K562 (cell line): ENCODE measurements around the gene RPL36AL. TPM values are rescaled to one million over a fixed set of nuclear protein-coding genes. Genes with fewer than 3 reads are reported as not detected.
A peak's percentile ranks its signal among the peaks of the same experiment; 100 is the strongest.

ENCODE experiments used
- ATAC-seq: fragments of 200-7000 bp; cut with Tn5 transposase; 3 replicates; pipeline ENCODE4 v1.9.1; 2020; ENCODE audit warnings: moderate library complexity
- BruUV-seq: library from RNA; stranded (reverse); fragments of 400-500 nt; replicated peaks from 2 replicates; lab custom pipeline; 2021; lab: Mats Ljungman, UMichigan
- CTCF ChIA-PET: fragments of 300-600 bp; formaldehyde crosslinking; extraction: SDS; loops from one replicate; lab custom pipeline; 2021; ENCODE audit warnings: low intra/inter-chr PET ratio; lab: Yijun Ruan, JAX
- POLR2A ChIA-PET: fragments of 300-600, 350-650 bp; sonication (Branson Sonifier 250); formaldehyde crosslinking; extraction: SDS; loops from one replicate; lab custom pipeline; 2021; ENCODE audit warnings: antibody characterized with exemption, inconsistent platforms; lab: Yijun Ruan, JAX
- DNase-seq, 4 experiments: peaks; one replicate each; pipeline versions ENCODE4 v3.0.0 to v3.0.0-alpha.2; 2011 to 2018; ENCODE audit warnings: low spot score in 3 of 4, mixed read lengths in 3 of 4; ENCODE audit errors: extremely low read depth in 1 of 4
- FAIRE-seq: peaks from 2 replicates; lab custom pipeline; 2011; peaks lifted over from hg19 to GRCh38; lab: Jason Lieb, UNC
- H2AFZ ChIP-seq: 2 replicates; pipeline ENCODE4 v1.6.0; 2011; ENCODE audit warnings: low read depth, low read length, control low read depth, inconsistent platforms
- H3K27ac ChIP-seq: fragments of 200-600 bp; 3 replicates; pipeline ENCODE4 v1.8.0; 2011; ENCODE audit warnings: low read depth, mild to moderate bottlenecking, control low read depth, inconsistent platforms, low read length, moderate library complexity, mixed read lengths; ENCODE audit errors: extremely low read depth
- H3K27me3 ChIP-seq, 2 experiments: fragments of 300-600 bp in 1 of 2; 2 replicates in 1 of 2; 3 replicates in 1 of 2; pipeline versions ENCODE4 v1.6.0 to v1.8.0; 2011; ENCODE audit warnings: inconsistent platforms in 2 of 2, low read length in 2 of 2, mild to moderate bottlenecking in 1 of 2, mixed read lengths in 1 of 2, moderate library complexity in 1 of 2; ENCODE audit not compliant: control insufficient read depth in 2 of 2, insufficient read depth in 2 of 2
- H3K36me3 ChIP-seq: fragments of 300-600 bp; 3 replicates; pipeline ENCODE4 v1.8.0; 2011; ENCODE audit warnings: mild to moderate bottlenecking, low read length, inconsistent platforms; ENCODE audit not compliant: control insufficient read depth, insufficient read depth
- H3K4me1 ChIP-seq, 2 experiments: fragments of 200-600 bp in 1 of 2; replicated peaks in 1 of 2; 2 replicates in 1 of 2; 3 replicates in 1 of 2; pipeline versions ENCODE4 v1.5.1 to v1.8.0; 2011; ENCODE audit warnings: inconsistent platforms in 2 of 2, low read length in 2 of 2, mild to moderate bottlenecking in 1 of 2, mixed read lengths in 1 of 2, moderate library complexity in 1 of 2; ENCODE audit not compliant: control insufficient read depth in 2 of 2, insufficient read depth in 2 of 2
- H3K4me2 ChIP-seq: 2 replicates; pipeline ENCODE4 v1.6.1; 2011; ENCODE audit warnings: low read length, control low read depth, inconsistent platforms, mixed read lengths; ENCODE audit not compliant: insufficient read depth
- H3K4me3 ChIP-seq: fragments of 200-600 bp; sonication (generic), shearing (Covaris generic); 2 replicates; pipeline ENCODE4 v1.5.1; 2016; ENCODE audit warnings: control low read depth, inconsistent platforms
- H3K79me2 ChIP-seq: fragments of 200-600 bp; 3 replicates; pipeline ENCODE4 v1.8.0; 2011; ENCODE audit warnings: low read length, inconsistent platforms; ENCODE audit not compliant: control insufficient read depth, insufficient read depth
- H3K9ac ChIP-seq, 2 experiments: 2 replicates each; pipeline versions ENCODE4 v1.6.0 to v1.6.1; 2011; ENCODE audit warnings: low read depth in 2 of 2, low read length in 2 of 2, control low read depth in 1 of 2, inconsistent platforms in 1 of 2, mild to moderate bottlenecking in 1 of 2, mixed read lengths in 1 of 2; ENCODE audit not compliant: insufficient read depth in 1 of 2
- H3K9me1 ChIP-seq: one replicate; pipeline ENCODE4 v1.6.0; 2011; ENCODE audit warnings: inconsistent platforms, mild to moderate bottlenecking, low read length, moderate library complexity; ENCODE audit not compliant: control insufficient read depth, insufficient read depth
- H3K9me3 ChIP-seq: replicated peaks from 2 replicates; pipeline ENCODE4 v1.5.1; 2011; ENCODE audit warnings: low read depth, low read length, inconsistent platforms; ENCODE audit not compliant: control insufficient read depth, insufficient read depth
- H4K20me1 ChIP-seq: replicated peaks from 2 replicates; pipeline ENCODE4 v1.6.1; 2011; ENCODE audit warnings: low read length, inconsistent platforms, mixed read lengths; ENCODE audit not compliant: control insufficient read depth, insufficient read depth
- HCFC1 ChIP-seq: IDR thresholded peaks from 2 replicates; pipeline ENCODE4 v1.6.1; 2012; ENCODE audit warnings: low read depth, low read length, improper control_type of control experiment
- HDAC3 ChIP-seq: fragments of 450-650 bp; IDR thresholded peaks from 2 replicates; pipeline ENCODE4 v1.6.1; 2018; ENCODE audit warnings: borderline replicate concordance, mild to moderate bottlenecking, moderate library complexity; ENCODE audit not compliant: partially characterized antibody
- HSF4 ChIP-seq: fragments of 250-450 bp; sonication (Bioruptor Pico); IDR thresholded peaks from 2 replicates; pipeline ENCODE4 v2.1.2; 2022; ENCODE audit warnings: mild to moderate bottlenecking, moderate library complexity, borderline replicate concordance
- KDM1A ChIP-seq, 2 experiments: fragments of 450-650 bp; IDR thresholded peaks; 2 replicates each; pipeline ENCODE4 v1.6.1; 2016; ENCODE audit warnings: mild to moderate bottlenecking in 2 of 2
- NCOA6 ChIP-seq: fragments of 450-650 bp; IDR thresholded peaks from 2 replicates; pipeline ENCODE4 v1.6.1; 2017; ENCODE audit warnings: mild to moderate bottlenecking
- NEUROD1 ChIP-seq: fragments of 150-350 bp; IDR thresholded peaks from 2 replicates; pipeline ENCODE4 v1.6.1; 2014; ENCODE audit warnings: borderline replicate concordance, low read length, low read depth; ENCODE audit not compliant: partially characterized antibody
- POLR2A ChIP-seq: fragments of 450-650 bp; conservative IDR thresholded peaks from 2 replicates; pipeline ENCODE4 v1.6.1; 2016
- RBM25 ChIP-seq: fragments of 200-400 bp; formaldehyde crosslinking; IDR thresholded peaks from 2 replicates; pipeline ENCODE4 v1.6.1; 2018; ENCODE audit warnings: low read length, low read depth, moderate library complexity; ENCODE audit not compliant: severe bottlenecking
- RHOXF2B ChIP-seq: fragments of 250-450 bp; sonication (Bioruptor Pico); conservative IDR thresholded peaks from 2 replicates; pipeline ENCODE4 v1.5.1; 2021
- XRCC4 ChIP-seq: IDR thresholded peaks from one replicate; pipeline ENCODE4 v1.6.1; 2011; ENCODE audit not compliant: insufficient read depth, insufficient read length; ENCODE audit errors: extremely low read depth
- ZNF121 ChIP-seq: sonication (generic); formaldehyde crosslinking; conservative IDR thresholded peaks from 2 replicates; pipeline ENCODE4 v1.8.0; 2022; ENCODE audit warnings: missing genetic modification reagents
- ZNF282 ChIP-seq: sonication (generic); formaldehyde crosslinking; IDR thresholded peaks from 2 replicates; pipeline ENCODE4 v1.8.1; 2023; ENCODE audit warnings: missing genetic modification reagents
- ZNF384 ChIP-seq: IDR thresholded peaks from 2 replicates; pipeline ENCODE4 v1.6.1; 2012; ENCODE audit warnings: low read depth, low read length, improper control_type of control experiment
- WGBS: fragments of 100-300 bp; shearing (Covaris generic); methylation state at CpG from one replicate; pipeline ENCODE4 v1.1.6; 2016; ENCODE audit warnings: low coverage, mixed read lengths; ENCODE audit not compliant: insufficient coverage; ENCODE audit errors: missing lambda C conversion rate; 5-methylcytosine and 5-hydroxymethylcytosine counted together
- in situ Hi-C: fragments of 300-500 bp; cut with MboI; formaldehyde crosslinking; loops from 4 replicates; pipeline ENCODE4 v1.15.0; 2018; ENCODE audit warnings: inconsistent platforms, mixed read lengths
- intact Hi-C: fragments of 100-400 bp; cut with micrococcal nuclease; formaldehyde crosslinking; loops from 2 replicates; pipeline ENCODE4 v1.14.2; 2022
- polyA plus RNA-seq, 8 experiments: library from polyadenylated mRNA; depleted of rRNA in 4 of 8; stranded (reverse) in 5 of 8; unstranded in 3 of 8; fragments of >200 nt; fragmentation: Nextera tagmentation in 2 of 8; fragmentation: Illumina TruSeq in 1 of 8; extraction: Ambion mirVana in 2 of 8; extraction: Trizol in 1 of 8; gene quantifications; 2 replicates each; pipeline versions ENCODE4 v1.2.1 to v1.2.3, GENCODE V29; 2011 to 2014; ENCODE audit warnings: inconsistent platforms in 1 of 8, missing spikeins in 1 of 8
- total RNA-seq, 7 experiments: library from RNA; depleted of rRNA in 6 of 7; stranded (reverse); fragments of >200 nt in 6 of 7; fragmentation: Illumina TruSeq in 2 of 7; extraction: Trizol in 2 of 7; gene quantifications; 2 replicates each; pipeline versions ENCODE4 v1.2.1 to v1.2.3, GENCODE V29; 2011 to 2021; ENCODE audit warnings: low replicate concordance in 1 of 7
- TF ChIP-seq, protein P1 (sequence below): fragments of 250-450 bp; sonication (Bioruptor Pico); IDR thresholded peaks from 2 replicates; pipeline ENCODE4 v1.8.0; 2021; ENCODE audit warnings: mild to moderate bottlenecking, moderate library complexity
- TF ChIP-seq, protein P2 (sequence below), 2 experiments: fragments of 200-800 bp in 1 of 2; sonication (Bioruptor generic) in 1 of 2; sonication (generic) in 1 of 2; formaldehyde crosslinking in 1 of 2; IDR thresholded peaks in 1 of 2; conservative IDR thresholded peaks in 1 of 2; 2 replicates each; pipeline versions ENCODE4 v1.5.0 to v1.6.1; 2016 to 2020; ENCODE audit warnings: missing compliant biosample characterization in 1 of 2, missing genetic modification characterization in 1 of 2, missing genetic modification reagents in 1 of 2
- TF ChIP-seq, protein P3 (sequence below): fragments of 250-450 bp; sonication (Bioruptor Pico); IDR thresholded peaks from 2 replicates; pipeline ENCODE4 v1.5.0; 2021

Gene RPL36AL
- total and polyA plus RNA-seq, 9 of the 15 experiments (the other 6 are each of a cell fraction or from before 2014, with no cell fraction given) = 146 to 674 (median 360) TPM

DNA sequence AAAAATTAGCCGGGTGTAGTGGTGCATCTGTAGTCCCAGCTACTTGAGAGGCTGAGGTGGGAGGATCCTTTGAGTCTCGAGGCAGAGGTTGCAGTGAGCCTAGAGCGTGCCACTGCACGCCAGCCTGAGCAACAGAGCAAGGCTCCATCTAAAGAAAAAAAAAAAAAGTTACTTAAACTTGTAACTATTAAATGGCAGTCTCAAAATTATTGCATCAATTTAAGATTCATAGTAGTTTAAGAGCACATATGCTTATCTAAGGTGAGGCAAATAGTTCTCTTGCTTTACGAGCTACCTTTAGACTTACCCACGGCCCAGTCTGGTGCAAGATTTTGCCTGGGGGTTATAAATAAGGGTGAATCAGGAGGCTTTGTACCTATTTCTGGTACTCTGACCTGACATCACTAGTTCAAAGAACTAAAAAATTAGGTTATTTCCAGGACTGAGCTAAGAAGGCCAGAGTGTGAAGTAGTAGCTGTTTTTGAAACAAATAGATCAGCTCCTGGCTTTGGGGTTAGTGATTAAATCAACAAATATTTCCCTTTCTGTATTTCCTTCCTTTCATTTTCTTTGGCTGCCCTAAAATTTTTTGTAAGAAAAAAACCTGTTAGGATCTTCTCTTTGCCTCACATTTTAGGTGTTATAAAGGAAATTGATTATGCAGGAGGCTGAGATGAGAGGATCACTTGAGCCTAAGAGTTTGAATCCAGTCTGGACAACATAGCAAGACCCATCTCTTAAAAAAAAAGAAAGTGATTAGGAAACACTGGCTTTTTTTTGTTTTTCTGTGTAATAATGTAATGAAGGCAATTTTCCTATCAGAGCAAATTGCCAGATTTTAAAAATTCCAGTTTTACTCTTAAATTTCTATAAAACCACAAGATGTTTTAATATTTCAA is 3.8 kb upstream of the RPL36AL start:
- peaks cover 4 to 10% of the 10 kb centered on the region in 2 experiments; a peak in 3 of 5 replicates for H3K4me1 ChIP-seq
- no peak for TF ChIP-seq HDAC3
- TF ChIP-seq NCOA6 = no peak
- no peak for TF ChIP-seq HSF4 (CRISPR knock-in tag)
- TF ChIP-seq, protein P1, sequence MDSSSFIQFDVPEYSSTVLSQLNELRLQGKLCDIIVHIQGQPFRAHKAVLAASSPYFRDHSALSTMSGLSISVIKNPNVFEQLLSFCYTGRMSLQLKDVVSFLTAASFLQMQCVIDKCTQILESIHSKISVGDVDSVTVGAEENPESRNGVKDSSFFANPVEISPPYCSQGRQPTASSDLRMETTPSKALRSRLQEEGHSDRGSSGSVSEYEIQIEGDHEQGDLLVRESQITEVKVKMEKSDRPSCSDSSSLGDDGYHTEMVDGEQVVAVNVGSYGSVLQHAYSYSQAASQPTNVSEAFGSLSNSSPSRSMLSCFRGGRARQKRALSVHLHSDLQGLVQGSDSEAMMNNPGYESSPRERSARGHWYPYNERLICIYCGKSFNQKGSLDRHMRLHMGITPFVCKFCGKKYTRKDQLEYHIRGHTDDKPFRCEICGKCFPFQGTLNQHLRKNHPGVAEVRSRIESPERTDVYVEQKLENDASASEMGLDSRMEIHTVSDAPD = no peak
- 0 out of 2 replicates have a peak, but pooled peaks have one; percentile 34 for TF ChIP-seq ZNF384
- TF ChIP-seq, protein P2, sequence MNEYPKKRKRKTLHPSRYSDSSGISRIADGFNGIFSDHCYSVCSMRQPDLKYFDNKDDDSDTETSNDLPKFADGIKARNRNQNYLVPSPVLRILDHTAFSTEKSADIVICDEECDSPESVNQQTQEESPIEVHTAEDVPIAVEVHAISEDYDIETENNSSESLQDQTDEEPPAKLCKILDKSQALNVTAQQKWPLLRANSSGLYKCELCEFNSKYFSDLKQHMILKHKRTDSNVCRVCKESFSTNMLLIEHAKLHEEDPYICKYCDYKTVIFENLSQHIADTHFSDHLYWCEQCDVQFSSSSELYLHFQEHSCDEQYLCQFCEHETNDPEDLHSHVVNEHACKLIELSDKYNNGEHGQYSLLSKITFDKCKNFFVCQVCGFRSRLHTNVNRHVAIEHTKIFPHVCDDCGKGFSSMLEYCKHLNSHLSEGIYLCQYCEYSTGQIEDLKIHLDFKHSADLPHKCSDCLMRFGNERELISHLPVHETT (CRISPR knock-in tag; conservative IDR thresholded peaks at IDR 0.05 in 1 of 2, IDR thresholded peaks at IDR 0.05 in 1 of 2) = no peak
- TF ChIP-seq ZNF282 = no peak
- TF ChIP-seq NEUROD1 = no peak
- no peak for TF ChIP-seq RHOXF2B (CRISPR knock-in tag)
- TF ChIP-seq XRCC4 = no peak
- TF ChIP-seq RBM25 = peak; percentile 86
- peak; percentile 47; the same call in 1 of the 2 replicates for TF ChIP-seq POLR2A
- TF ChIP-seq HCFC1 = no peak
- TF ChIP-seq, protein P3, sequence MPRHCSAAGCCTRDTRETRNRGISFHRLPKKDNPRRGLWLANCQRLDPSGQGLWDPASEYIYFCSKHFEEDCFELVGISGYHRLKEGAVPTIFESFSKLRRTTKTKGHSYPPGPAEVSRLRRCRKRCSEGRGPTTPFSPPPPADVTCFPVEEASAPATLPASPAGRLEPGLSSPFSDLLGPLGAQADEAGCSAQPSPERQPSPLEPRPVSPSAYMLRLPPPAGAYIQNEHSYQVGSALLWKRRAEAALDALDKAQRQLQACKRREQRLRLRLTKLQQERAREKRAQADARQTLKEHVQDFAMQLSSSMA (CRISPR knock-in tag) = no peak
- peak in 1 of 2 experiments; percentile 19; a peak in 1 of 4 replicates for TF ChIP-seq KDM1A (IDR thresholded peaks at IDR 0.05)
- peak; percentile 85 for TF ChIP-seq ZNF121
- TF ChIP-seq, all 486 proteins: peak for 5
- in situ Hi-C loops = no loop called here
- ChIA-PET CTCF (no interaction called here), POLR2A (interaction anchor here (0.6 to 5.3 kb wide), 6 partner anchors 7 to 228 kb away, joined by 3 to 36 read pairs (median 4); partner anchors contain the start of genes DNAAF2, KLHDC2 and NEMF)
- H3K4me3 ChIP-seq = peak overlapping the region; percentile 24
- BruUV-seq = no TSS peak
- no peak for FAIRE-seq
- DNase-seq = peak in 1 of 4 experiments; percentile 33
- H4K20me1 ChIP-seq = peaks cover 7% of the 10 kb centered on the region
- 17% methylated on average over 6 of the region's 6 CpGs for WGBS
- H3K9ac ChIP-seq = peak overlapping the region in 1 of 2 experiments; percentile 97; a peak in 2 of 4 replicates
- H3K27me3 ChIP-seq = no peaks in the 10 kb centered on the region
- H3K27ac ChIP-seq = peak overlapping the region; percentile 59; the same call in 1 of the 3 replicates
- peaks cover 47% of the 10 kb centered on the region; the same call in 1 of the 3 replicates for H3K36me3 ChIP-seq
- H3K4me2 ChIP-seq = peak overlapping the region; percentile 57
- peak; percentile 6; the same call in 1 of the 3 replicates for ATAC-seq
- no peaks in the 10 kb centered on the region for H3K9me1 ChIP-seq
- H2AFZ ChIP-seq = no peak overlapping the region
- H3K9me3 ChIP-seq = no peaks in the 10 kb centered on the region
- H3K79me2 ChIP-seq = peaks cover 87% of the 10 kb centered on the region
- intact Hi-C loops = loop anchor here (5.0 to 10.0 kb wide), 2 partner anchors 37 to 159 kb away; partner anchors contain the start of gene RPS29
